Osteoblast (primary cell): ENCODE measurements around the gene ARHGAP21. TPM values are rescaled to one million over a fixed set of nuclear protein-coding genes. Genes with fewer than 3 reads are reported as not detected.

Experiments
- DNase-seq: peaks from one replicate; pipeline ENCODE4 v3.0.0; 2011; ENCODE audit warnings: low spot score, mixed read lengths; ENCODE audit not compliant: insufficient read length; ENCODE audit errors: missing footprints
- H2AFZ ChIP-seq: 2 replicates; pipeline ENCODE4 v1.6.0; 2011; ENCODE audit warnings: mild to moderate bottlenecking, low read length
- H3K27ac ChIP-seq: 2 replicates; pipeline ENCODE4 v1.5.1; 2011; ENCODE audit warnings: mild to moderate bottlenecking, low read depth, low read length, moderate library complexity
- H3K27me3 ChIP-seq: 2 replicates; pipeline ENCODE4 v1.6.0; 2012; ENCODE audit warnings: mild to moderate bottlenecking, control low read depth, inconsistent platforms, low read length, moderate library complexity; ENCODE audit not compliant: insufficient read depth
- H3K36me3 ChIP-seq: 2 replicates; pipeline ENCODE4 v1.5.1; 2011; ENCODE audit warnings: mild to moderate bottlenecking, low read length, control low read depth, moderate library complexity; ENCODE audit not compliant: insufficient read depth
- H3K4me1 ChIP-seq: 2 replicates; pipeline ENCODE4 v1.5.1; 2011; ENCODE audit warnings: mild to moderate bottlenecking, low read length, control low read depth, moderate library complexity; ENCODE audit not compliant: insufficient read depth
- H3K4me2 ChIP-seq: 2 replicates; pipeline ENCODE4 v1.6.0; 2011; ENCODE audit warnings: mild to moderate bottlenecking, low read length; ENCODE audit not compliant: insufficient read depth
- H3K4me3 ChIP-seq: fragments of 200-600 bp; sonication (generic); 3 replicates; pipeline ENCODE4 v1.5.1; 2012; ENCODE audit warnings: mild to moderate bottlenecking, low read length, inconsistent platforms; ENCODE audit not compliant: insufficient read depth
- H3K79me2 ChIP-seq: 2 replicates; pipeline ENCODE4 v1.6.0; 2012; ENCODE audit warnings: mild to moderate bottlenecking, low read length, control low read depth, inconsistent platforms; ENCODE audit not compliant: insufficient read depth
- H3K9me3 ChIP-seq: 2 replicates; pipeline ENCODE4 v1.5.1; 2011; ENCODE audit warnings: low read depth, low read length, control low read depth
- H4K20me1 ChIP-seq: 2 replicates; pipeline ENCODE4 v1.6.0; 2012; ENCODE audit warnings: mild to moderate bottlenecking, low read length, control low read depth; ENCODE audit not compliant: insufficient read depth
- CTCF ChIP-seq: IDR thresholded peaks from 2 replicates; pipeline ENCODE4 v1.5.1; 2011; ENCODE audit warnings: mild to moderate bottlenecking, low read depth, low read length, moderate library complexity; ENCODE audit errors: extremely low read depth
- small RNA-seq: library from RNA; depleted of rRNA; stranded (forward); fragments of <200 nt; gene quantifications from one replicate; pipeline ENCODE3, GENCODE V24; 2012
- total RNA-seq: library from RNA; depleted of rRNA; stranded (reverse); fragments of >200 nt; gene quantifications from 2 replicates; pipeline ENCODE4 v1.2.3, GENCODE V29; 2012

The ARHGAP21 gene
- total RNA-seq, 1 donor = 140 TPM

GRCh38 chr10:24541239-24541753 is 182.4 kb downstream of the ARHGAP21 start:
- Histone ChIP-seq H3K9me3 (no peaks in the 10 kb centered on the region), H3K4me3 (no peak overlapping the region), H4K20me1 (no peaks in the 10 kb centered on the region), H3K27me3 (no peaks in the 10 kb centered on the region), H3K79me2 (no peaks in the 10 kb centered on the region), H3K27ac (no peak overlapping the region), H2AFZ (no peak overlapping the region), H3K36me3 (peaks cover 45% of the 10 kb centered on the region), H3K4me2 (no peak overlapping the region), H3K4me1 (no peaks in the 10 kb centered on the region)
- no peak for TF ChIP-seq CTCF
- DNase-seq = no peak

- Histone ChIP-seq H3K9me3 (no peaks in the 10 kb centered on the region), H4K20me1 (no peaks in the 10 kb centered on the region), H3K27me3 (no peaks in the 10 kb centered on the region), H3K36me3 (peaks cover 53% of the 10 kb centered on the region), H3K79me2 (no peaks in the 10 kb centered on the region), H3K4me1 (no peaks in the 10 kb centered on the region), H2AFZ (no peak overlapping the region), H3K4me2 (no peak overlapping the region), H3K27ac (no peak overlapping the region), H3K4me3 (no peak overlapping the region)
- no peak for DNase-seq
- no peak for TF ChIP-seq CTCF
Measured at GRCh38 chr10:24536636-24537035, 187.1 kb downstream of the ARHGAP21 start.

- peaks cover 57% of the 10 kb centered on the region for H3K36me3 ChIP-seq
- no peak for TF ChIP-seq CTCF
Measured at GRCh38 chr10:24533981-24534380, 189.7 kb downstream of the ARHGAP21 start.

More at GRCh38 chr10:24533981-24534380, 189.7 kb downstream of the ARHGAP21 start:
- H3K79me2 ChIP-seq = no peaks in the 10 kb centered on the region
- H4K20me1 ChIP-seq = no peaks in the 10 kb centered on the region
- no peaks in the 10 kb centered on the region for H3K9me3 ChIP-seq
- H3K4me2 ChIP-seq = no peak overlapping the region
- H3K27me3 ChIP-seq = no peaks in the 10 kb centered on the region
- no peak overlapping the region for H3K27ac ChIP-seq
- no peak overlapping the region for H2AFZ ChIP-seq
- H3K4me3 ChIP-seq = no peak overlapping the region
- no peak for DNase-seq
- H3K4me1 ChIP-seq = no peaks in the 10 kb centered on the region

Small RNA genes within 50 kb of the gene (small RNA-seq; reads per million reads assigned to genes)
- not detected for gene RNA5SP305

Other genes starting within 250 kb of the ARHGAP21 start
- 5.1 and 5.3 TPM in 2 replicates for gene PRTFDC1, start 228.7 kb upstream of the ARHGAP21 start, total RNA-seq